K562 (cell line): ENCODE data around the gene ZZZ3. TPM values are rescaled to one million over a fixed set of nuclear protein-coding genes. Genes with fewer than 3 reads are reported as not detected.
A peak's percentile ranks its signal among the peaks of the same experiment; 100 is the strongest.

ENCODE experiments used
- ARID4B ChIP-seq: sonication (generic); formaldehyde crosslinking; IDR thresholded peaks from 2 replicates; pipeline ENCODE4 v1.8.0; 2022; ENCODE audit warnings: mild to moderate bottlenecking, missing genetic modification reagents
- ETV5 ChIP-seq: sonication (generic); formaldehyde crosslinking; IDR thresholded peaks from 2 replicates; pipeline ENCODE4 v1.4.0; 2020; ENCODE audit warnings: low read depth, mild to moderate bottlenecking, missing genetic modification reagents
- MGA ChIP-seq: fragments of 450-650 bp; IDR thresholded peaks from 2 replicates; pipeline ENCODE4 v1.6.1; 2016; ENCODE audit warnings: mild to moderate bottlenecking, moderate library complexity
- NFATC3 ChIP-seq: fragments of 450-650 bp; IDR thresholded peaks from 2 replicates; pipeline ENCODE4 v1.6.1; 2017; ENCODE audit warnings: mild to moderate bottlenecking
- ZNF124 ChIP-seq: sonication (generic); formaldehyde crosslinking; IDR thresholded peaks from 2 replicates; pipeline ENCODE4 v1.8.1; 2022; ENCODE audit warnings: missing genetic modification reagents
- ZNF398 ChIP-seq: fragments of 250-450 bp; sonication (Bioruptor Pico); IDR thresholded peaks from 2 replicates; pipeline ENCODE4 v1.8.0; 2021; ENCODE audit warnings: moderate library complexity, mild to moderate bottlenecking, inconsistent platforms
- polyA plus RNA-seq, 8 experiments: library from polyadenylated mRNA; depleted of rRNA in 4 of 8; stranded (reverse) in 5 of 8; unstranded in 3 of 8; fragments of >200 nt; fragmentation: Nextera tagmentation in 2 of 8; fragmentation: Illumina TruSeq in 1 of 8; extraction: Ambion mirVana in 2 of 8; extraction: Trizol in 1 of 8; gene quantifications; 2 replicates each; pipeline versions ENCODE4 v1.2.1 to v1.2.3, GENCODE V29; 2011 to 2014; ENCODE audit warnings: inconsistent platforms in 1 of 8, missing spikeins in 1 of 8
- total RNA-seq, 7 experiments: library from RNA; depleted of rRNA in 6 of 7; stranded (reverse); fragments of >200 nt in 6 of 7; fragmentation: Illumina TruSeq in 2 of 7; extraction: Trizol in 2 of 7; gene quantifications; 2 replicates each; pipeline versions ENCODE4 v1.2.1 to v1.2.3, GENCODE V29; 2011 to 2021; ENCODE audit warnings: low replicate concordance in 1 of 7

The ZZZ3 gene
- total and polyA plus RNA-seq, 9 of the 15 experiments (the other 6 are each of a cell fraction or from before 2014, with no cell fraction given): 13.9 to 64.0 (median 36.7) TPM

- no peak for TF ChIP-seq ZNF398
- no peak for TF ChIP-seq ZNF124 (CRISPR knock-in tag)
- no peak for TF ChIP-seq NFATC3
- TF ChIP-seq MGA: peak; percentile 43
- peak; percentile 93 for TF ChIP-seq ETV5 (CRISPR knock-in tag)
- TF ChIP-seq ARID4B (CRISPR knock-in tag): peak; percentile 74; the same call in 1 of the 2 replicates
Measured at GRCh38 chr1:77683160-77684148, 996 bp upstream of the ZZZ3 start (continued).
